NCI-H1092 treated with DMSO at 0.1 percent for 48 hours (cell line): Measurements from ENCODE around the gene C2orf69.

Experiments used
- DNase-seq: peaks from one replicate; lab custom pipeline; 2025; lab: John Stamatoyannopoulos, UW

The C2orf69 gene

DNA sequence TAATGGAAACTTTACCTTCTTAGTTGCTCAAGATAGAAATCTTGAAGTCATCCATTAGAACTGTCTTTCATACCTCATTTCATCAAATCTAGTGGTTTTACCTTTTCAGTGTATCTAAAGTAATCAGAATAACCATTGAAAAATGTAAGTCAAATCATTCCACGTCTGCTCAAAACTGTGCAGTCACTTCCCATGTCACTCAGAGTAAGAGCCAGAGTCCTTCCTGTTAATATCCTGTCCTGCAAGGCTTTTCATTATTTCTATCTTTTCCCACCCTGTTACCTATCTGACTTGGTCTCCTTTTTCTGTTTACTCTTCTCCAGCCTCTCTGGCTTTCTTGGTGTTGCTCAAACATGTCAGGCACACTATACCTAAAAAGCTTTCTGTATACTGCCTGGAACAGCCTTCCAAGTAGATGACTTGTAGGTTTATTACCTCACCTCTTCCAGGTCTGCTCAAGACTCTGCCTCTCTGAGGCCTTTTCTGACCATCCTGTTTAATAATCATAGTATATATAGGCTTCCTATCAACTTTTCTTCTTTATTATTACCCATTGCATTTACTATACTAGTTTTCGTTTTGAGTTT is 3.4 kb downstream of the C2orf69 start:
- no peak for DNase-seq

DNA sequence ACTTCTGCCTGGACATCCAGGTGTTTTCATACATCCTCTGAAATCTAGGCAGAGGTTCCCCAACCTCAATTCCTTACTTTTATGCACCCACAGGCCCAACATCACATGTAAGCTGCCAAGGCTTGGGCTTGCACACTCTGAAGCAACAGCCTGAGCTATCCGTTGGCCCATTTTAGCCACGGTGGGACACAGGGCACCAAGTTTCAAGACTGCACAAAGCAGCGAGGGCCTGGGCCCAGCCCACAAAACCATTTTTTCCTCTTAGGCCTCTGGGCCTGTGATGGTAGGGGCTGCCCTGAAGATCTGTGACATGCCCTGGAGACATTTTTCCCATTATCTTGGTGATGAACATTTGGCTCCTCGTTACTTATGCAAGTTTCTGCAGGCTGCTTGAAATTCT is 5.9 kb downstream of the C2orf69 start:
- no peak for DNase-seq

DNA sequence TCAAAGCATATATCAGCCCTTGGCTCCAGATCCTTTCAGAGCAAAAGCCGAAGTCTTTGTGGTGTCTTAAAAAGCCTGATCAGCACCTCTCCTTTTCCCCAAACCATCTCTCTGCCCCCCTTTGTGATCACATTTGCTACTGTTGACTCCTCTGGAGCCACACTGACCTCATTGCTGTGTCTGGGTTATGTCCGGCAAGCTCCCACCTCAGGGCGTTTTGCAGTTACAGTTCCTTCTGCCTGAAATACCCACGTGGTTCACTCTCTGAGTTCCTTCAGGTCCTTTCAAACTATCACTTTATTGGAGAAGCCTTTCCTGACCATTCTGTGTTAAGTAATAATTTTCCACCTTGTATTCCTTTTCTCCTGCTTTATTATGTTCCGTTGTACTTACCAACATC is 11.8 kb downstream of the C2orf69 start:
- DNase-seq, result no peak

DNA sequence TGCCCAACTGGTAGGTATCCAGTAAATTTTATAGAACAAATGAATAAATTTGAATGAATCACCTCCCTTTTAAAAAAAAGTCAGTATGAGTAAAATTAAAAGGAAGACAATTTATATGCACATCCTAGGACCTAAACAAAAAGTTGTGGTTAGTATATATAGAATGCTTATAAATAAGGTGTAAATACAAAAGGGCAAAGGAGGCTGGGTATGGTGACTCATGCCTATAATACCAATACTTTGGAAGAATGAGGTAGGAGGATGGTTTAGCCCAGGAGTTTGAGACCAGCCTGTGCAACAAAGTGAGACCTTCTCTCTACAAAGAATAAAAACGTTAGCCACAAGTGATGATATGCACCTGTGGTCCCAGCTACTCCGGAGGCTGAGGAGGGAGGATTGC is 12.8 kb downstream of the C2orf69 start:
- DNase-seq, result no peak

DNA sequence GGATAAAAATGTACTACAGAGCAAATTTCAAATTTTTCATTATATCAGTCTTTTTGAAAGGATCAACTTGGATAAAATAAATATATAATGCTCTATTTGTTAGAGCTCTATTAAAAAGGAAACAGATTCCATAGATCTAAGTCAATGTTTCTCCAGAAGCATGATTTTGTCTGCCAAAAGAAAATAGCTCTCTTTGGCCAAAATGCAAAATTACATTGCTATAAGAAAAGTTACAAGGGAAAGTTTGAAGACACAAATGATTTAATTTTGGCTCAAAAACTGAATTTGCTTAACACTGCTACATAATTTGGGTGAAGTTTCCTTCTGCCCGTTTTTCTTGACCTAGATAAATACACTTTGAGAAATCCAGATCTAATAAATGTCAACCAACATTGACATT is 15.7 kb downstream of the C2orf69 start:
- no peak for DNase-seq

DNA sequence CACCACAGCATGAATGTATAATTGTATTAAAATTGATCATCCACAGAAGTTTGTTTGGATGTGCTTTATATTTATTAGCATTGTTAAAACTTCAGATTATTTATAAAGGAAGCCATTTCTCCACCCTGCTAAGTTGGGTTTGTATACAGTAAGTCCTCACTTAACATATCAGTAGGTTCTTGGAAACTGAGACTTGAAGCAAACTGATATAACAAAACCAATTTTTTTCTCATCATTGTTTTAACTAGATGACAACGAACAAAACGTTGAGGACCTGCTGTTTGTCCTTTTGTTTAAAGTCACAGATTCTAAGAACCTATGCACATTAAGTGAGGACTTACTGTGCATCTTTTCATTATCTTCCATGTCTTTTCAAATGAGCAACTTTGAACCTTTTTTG is 17.1 kb downstream of the C2orf69 start:
- DNase-seq, result no peak

DNA sequence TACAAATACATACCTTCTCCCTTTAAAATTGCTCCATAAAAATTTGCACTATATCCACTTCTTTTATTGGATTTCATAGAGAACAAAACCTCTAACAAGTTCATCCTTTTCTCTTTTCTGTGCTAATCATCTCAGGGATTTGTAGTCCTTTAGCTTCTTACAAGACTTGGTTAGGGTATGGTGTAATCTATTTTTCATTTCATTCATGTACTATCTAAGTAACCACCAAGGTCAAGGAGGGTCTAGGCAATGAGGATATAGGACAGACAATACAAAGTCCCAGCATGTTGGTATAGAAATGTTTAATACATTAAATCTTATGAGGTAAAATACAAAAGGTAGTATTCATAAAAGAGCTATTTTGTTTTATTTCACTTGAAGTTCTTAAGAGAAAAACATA is 17.5 kb downstream of the C2orf69 start:
- no peak for DNase-seq

DNA sequence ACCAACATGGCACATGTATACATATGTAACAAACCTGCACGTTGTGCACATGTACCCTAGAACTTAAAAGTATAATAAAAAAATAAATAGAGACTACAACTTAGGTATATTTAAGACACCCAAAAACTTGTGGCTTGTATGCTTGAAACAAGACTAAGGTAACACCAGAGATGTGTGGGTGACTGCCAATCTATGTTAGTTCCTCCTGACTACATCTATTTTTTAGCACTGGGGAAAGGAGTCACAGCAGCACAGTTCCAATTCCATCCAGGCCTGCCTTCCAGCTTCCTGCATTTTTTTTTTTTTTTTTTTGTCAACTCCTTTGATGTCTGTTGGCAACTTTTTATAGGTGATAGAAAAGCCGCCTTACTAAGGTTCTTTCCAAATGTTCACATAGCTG is 18.2 kb downstream of the C2orf69 start:
- no peak for DNase-seq

DNA sequence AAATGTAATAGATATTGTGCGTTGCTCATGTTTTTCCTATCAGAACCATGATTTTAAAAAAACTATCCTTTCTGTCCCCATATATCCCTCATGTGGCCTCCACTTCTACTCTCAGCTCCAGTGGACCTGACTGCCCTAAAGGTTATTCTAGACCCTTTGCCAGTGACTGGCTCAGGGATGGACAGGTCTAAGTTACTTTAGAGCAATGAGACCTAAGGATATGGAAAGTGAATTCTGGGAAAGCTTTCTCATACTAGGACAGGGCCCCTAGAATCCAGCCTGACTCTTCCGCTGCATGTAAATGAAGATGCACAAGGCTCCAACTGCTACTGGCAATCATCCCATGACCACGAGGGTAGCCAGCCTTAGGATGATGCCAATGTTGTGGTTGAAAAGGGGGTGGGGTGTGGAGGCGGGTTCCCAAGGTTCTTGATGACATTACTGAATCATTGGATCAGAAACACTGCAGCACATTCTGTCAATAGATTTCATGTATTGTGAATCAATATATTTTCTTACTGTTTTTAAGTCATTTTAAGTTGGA is 21.3 kb downstream of the C2orf69 start:
- no peak for DNase-seq

DNA sequence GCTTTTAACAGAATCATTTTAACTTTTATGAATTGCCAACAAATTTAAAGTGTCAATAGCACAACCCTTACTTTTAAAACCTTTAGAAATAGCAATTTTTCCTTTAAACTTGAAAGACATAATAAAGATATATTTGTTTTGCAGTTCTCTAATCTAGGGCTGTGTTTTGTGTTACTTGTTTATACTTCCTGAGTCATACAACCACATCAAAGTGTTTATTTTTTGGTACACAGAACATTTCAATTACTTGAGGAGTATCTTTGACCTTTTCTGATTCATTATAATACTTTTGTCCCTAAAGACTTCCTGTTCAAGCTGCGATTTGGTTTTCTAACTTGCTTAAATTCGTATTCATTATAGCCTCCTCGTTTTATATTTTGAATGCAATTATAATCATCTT is 22.4 kb downstream of the C2orf69 start:
- DNase-seq, result no peak

DNA sequence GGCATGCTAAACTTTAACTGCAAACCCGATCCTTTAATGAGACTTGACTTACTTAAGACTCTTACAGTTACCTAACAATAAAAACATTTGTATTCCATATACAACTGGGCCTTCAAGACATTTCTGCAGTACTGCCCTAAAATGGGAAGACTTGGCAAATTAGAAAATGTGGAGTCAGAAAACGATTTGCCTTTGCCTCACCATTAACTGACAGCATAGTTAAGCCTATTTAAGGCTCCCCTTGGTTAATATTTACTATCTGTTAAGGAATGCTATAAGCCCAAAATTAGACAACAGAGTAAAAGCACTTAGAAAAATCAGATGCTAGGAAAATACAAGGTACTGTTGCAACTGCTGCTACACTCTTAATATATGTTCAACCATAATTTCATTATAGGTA is 25.5 kb downstream of the C2orf69 start:
- no peak for DNase-seq

DNA sequence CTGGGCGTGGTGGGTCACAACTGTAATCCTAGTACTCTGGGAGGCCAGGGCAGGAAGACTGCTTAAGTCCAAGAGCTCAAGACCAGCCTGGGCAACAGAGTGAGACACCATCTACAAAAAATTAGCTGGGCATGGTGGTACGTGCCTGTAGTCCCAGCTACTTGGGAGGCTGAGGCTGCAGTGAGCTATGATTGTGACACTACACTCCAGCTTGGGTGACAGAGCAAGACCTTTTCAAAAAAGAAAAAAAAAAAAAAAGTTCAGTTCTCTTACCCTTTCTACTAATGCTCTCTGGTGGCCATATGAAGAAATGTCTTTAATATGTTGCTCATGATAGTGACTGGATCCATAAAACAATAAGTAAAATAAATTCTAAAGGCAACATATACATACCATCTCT is 29.3 kb downstream of the C2orf69 start:
- peak; percentile 20 for DNase-seq

DNA sequence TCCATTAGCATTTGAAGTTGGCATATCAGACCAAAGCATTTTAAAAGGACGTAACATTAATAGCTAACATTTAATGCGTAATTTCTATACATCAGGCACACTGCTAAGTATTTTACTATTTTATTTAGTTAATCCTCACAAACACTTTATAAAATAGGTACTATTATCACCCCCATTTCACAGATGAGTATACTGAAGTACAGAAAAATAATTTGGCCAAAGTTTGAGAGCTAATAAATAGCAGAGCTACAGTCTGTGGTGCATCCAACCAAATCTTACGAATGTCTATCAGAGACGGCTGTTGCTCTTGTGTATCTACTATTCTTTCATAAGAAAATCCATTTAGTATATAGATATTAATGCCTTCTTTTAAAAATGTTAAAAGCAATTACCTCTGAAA is 32.3 kb downstream of the C2orf69 start:
- DNase-seq, result no peak

DNA sequence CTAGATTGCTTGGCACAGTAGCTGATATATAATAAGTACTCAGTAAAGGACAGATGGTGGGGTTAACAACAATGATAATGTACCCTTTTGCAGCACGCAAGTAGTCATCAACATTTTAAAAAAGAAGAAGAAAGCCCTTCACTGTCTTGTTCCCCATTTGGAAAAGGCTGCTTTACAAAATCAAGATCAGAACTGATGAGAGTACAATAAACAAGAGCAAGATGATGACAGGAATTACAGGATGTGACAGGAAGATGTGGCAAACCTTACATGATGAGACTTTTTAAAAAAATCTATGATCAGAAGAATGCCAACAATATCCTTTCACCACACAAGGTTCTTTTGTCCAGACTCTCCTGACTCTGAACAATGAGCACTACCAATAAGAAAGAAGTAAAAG is 35.1 kb downstream of the C2orf69 start:
- DNase-seq, result no peak

DNA sequence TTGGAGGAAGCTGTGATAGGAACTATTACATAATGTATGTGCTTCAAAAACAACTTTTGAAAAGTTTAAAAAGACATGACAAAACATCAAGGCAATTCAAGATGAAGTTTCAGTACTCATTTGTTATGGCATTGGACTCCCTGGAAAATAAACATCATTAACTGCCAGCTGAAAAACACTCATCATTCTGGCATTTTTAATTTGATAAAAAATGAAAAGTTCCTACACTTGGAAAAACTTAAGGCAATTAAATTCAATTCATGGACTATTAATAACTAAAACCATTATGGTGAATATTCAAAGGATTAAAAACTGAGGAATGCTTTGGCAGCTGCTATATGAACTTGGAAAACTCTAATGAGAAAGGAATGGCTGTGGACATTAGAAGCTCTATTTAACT is 35.7 kb downstream of the C2orf69 start:
- DNase-seq, result no peak

DNA sequence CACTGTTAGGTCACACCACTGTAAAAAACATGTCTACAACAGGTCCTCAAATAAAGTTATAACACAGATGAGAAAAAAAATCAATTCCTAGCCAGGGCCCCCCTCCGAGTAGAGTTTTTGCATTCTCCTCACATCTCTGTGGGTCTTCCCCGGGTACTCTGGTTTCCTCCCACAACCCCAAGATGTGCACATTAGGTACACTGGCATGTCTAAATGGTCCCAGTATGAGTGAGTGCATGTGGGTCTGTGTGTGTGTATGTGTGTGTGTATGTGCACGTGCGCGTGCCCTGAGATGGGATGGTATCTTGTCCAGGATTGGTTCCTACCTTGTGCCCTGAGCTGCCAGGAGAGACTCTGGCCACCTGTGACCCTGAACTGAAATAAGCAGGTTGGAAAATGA is 39.3 kb downstream of the C2orf69 start:
- no peak for DNase-seq

DNA sequence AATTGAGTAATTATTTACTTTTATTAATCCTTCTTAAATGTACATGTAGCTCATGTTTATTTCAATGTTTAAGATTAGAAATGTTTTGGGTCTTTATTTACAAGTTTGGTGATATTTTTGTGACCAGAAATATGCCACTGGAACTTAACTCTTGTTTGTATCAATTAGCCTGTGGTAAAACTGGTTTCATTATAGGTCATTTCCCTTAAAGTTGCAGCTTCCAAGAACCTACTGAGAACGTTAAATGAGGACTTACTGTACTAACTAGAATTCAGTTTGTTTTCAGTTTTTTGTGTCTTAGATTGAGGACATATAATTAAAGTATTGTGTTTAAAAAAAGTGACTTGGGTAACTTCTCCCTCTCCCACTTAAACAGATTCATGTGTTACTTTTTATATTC is 39.9 kb downstream of the C2orf69 start:
- no peak for DNase-seq

DNA sequence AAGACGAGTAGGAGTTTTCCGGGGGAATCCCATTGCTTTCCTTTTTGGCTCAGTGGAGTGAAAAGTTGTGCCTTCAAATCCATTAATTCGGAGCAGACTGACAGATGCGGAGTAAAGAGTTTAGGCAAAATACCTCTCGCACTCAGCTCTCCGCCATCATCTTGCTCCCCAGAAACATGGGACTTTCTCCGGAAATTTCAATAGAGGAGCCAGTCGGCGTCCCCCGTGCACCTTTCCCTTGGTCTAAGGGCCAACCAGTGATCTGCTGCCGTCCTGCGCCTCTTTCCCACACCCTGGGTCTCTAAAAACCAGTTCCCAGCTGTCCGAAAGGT is 43.9 kb downstream of the C2orf69 start:
- DNase-seq, result peak; percentile 56

DNA sequence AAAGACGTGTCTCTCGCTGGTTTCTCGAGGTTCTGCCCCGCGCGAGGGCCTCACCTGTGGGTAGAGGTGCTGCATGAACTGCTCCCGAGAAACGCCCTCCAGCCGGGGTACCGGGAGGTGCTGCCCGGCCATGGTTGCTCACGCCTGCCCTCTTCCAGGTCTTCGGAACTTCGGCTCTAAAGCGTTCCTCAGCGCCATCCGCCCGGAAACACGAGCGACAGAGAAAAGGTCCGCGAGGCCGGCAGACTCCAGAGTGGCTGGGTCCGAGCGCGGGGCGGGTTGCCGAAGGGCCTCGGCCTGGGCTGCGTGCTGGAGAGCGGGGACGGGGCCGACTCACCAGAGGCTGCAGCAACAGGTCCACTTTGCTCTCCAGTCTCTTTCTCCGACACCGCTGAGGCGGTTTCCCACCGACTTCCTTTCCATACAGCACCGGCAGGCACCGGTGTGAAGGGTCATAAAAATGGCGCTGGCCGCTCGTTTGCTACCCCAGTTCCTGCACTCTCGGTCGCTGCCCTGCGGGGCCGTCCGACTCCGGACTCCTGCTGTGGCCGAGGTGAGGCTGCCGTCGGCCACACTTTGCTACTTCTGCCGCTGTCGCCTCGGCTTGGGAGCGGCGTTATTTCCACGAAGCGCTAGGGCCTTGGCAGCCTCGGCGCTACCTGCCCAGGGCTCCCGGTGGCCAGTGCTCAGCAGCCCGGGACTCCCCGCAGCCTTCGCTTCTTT is 44.4 kb downstream of the C2orf69 start, which contains the start of the genes MAIP1 and TYW5:
Gene MAIP1 (plus strand): TSS at position 244 of the 723 bp plus-strand sequence. CDS start 217 bp downstream, at position 461.
Gene TYW5 (minus strand): TSS at position 153 of the 723 bp plus-strand sequence. CDS start 21 bp downstream, at position 132.
- peak; percentile 87 for DNase-seq

DNA sequence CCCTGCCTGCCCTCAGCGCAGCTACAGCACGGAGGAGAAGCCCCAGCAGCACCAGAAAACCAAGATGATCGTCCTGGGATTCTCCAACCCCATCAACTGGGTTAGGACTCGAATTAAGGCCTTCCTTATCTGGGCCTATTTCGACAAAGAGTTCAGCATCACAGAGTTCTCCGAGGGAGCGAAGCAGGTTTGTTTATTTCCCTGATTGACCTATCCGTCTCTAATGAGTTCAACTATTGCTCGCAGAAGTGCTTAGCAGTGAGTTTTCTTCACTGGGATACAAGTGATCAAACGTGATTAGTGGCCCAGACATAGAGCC is 44.9 kb downstream of the C2orf69 start:
- DNase-seq, result no peak

DNA sequence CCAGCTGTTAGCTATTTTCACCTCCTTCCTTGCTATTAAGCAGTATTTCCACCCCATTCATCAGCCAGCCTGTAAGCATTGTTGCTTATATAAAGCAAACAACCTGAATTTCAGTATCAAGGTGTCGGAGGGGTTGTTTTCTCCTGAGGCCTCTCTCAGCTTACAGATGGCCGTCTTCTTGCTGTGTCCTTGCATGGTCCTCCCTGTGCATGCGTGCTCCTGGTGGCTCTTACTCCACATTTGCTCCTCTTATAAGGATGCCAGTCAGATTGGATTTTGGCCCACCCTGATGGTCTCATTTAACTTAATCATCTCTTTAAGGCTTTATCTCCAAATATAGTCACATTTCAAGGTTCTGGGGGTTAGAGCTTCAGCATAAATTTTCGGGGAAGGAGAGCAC is 46.9 kb downstream of the C2orf69 start:
- DNase-seq, result no peak

DNA sequence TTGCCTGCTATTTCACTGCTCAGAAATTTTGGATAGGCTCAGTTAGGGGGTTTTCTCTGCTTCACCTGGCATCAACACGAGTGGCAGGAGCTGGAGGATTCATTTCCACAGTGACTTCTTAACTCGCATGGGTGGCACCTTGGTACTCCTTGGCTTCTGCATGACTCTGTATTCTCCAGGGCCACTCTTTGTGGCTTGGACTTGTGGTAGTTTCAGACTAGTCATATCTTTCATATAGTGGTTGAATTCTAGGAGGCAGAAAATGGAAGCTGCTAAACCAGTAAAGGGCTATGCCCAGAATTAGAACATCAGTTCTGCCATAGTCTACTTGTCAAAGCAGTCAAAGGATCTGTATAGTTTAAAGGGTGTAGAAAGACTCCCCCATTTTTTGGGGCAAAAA is 51.1 kb downstream of the C2orf69 start:
- no peak for DNase-seq

DNA sequence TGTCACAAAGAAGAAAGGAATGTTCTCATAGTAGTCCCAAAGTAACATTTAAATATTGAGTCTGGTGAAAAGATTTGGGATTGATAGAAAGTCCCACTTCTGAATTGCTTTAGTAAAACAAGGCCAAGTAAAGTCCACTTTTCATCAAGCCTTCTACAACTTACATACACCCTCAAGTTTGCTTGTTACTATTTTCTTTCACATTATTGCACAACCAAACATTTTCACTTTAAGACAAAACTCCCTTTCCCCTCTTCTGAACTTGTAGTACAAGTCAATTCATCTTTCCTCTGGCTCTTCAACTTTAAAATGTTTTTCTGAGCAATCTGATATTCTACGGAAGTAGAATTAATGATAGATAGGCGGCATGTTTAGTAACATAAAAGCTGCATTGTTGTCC is 55.3 kb downstream of the C2orf69 start:
- no peak for DNase-seq

DNA sequence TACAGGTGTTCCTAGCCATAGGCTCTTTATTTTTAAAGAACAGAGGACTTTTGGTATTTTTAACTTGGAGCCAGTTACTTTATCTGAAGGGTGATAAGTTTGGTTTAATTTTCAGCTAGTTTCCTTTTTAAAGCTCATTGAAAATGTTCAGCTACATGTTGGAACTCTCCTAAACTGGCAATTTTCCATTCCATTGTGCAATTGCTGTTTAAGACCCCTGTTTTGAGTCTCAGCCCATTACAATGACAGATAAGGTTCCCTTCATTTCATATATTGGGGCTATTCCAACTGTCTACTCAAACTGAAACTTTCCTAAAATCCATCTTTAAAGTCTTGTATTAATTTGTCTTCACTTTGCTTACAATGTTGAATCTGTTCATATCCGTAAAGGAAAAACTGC is 55.9 kb downstream of the C2orf69 start:
- no peak for DNase-seq
